ENCODE measurements around the gene CEBPA.

CEBPA gene

GRCh38 chr19:33302175-33302973, at the start of gene CEBPA:
Gene CEBPA, minus strand, starts transcription at chr19:33302534. Its CDS starts 120 bp downstream, at chr19:33302414.
- peak; percentile 38 to 58 for DNase-seq

- no peak for DNase-seq
These were observed 48.4 kb upstream of the CEBPA start for GRCh38 chr19:33350538-33351309.

- DNase-seq = no peak
These were observed 47.3 kb upstream of the CEBPA start for GRCh38 chr19:33349319-33350289.

GRCh38 chr19:33348301-33349010, 46.1 kb upstream of the CEBPA start:
- DNase-seq = no peak

- no peak for DNase-seq
These were observed 45.0 kb upstream of the CEBPA start for GRCh38 chr19:33347300-33347699.

- DNase-seq = no peak
These were observed 44.3 kb upstream of the CEBPA start for GRCh38 chr19:33346665-33347064.

- no peak for DNase-seq
These were observed 42.8 kb upstream of the CEBPA start for GRCh38 chr19:33345163-33345562.

- no peak for DNase-seq
These were observed 42.2 kb upstream of the CEBPA start for GRCh38 chr19:33344573-33344925.

- DNase-seq = no peak
These were observed 41.7 kb upstream of the CEBPA start for GRCh38 chr19:33343859-33344572.

- no peak for DNase-seq
These were observed 41.0 kb upstream of the CEBPA start for GRCh38 chr19:33343301-33343700.

GRCh38 chr19:33340991-33341390, 38.7 kb upstream of the CEBPA start:
- no peak for DNase-seq

- DNase-seq = no peak
These were observed 37.0 kb upstream of the CEBPA start for GRCh38 chr19:33339016-33339984.

GRCh38 chr19:33335446-33335845, 33.1 kb upstream of the CEBPA start:
- no peak for DNase-seq

GRCh38 chr19:33334271-33334670, 31.9 kb upstream of the CEBPA start:
- DNase-seq = no peak

GRCh38 chr19:33333642-33334041, 31.3 kb upstream of the CEBPA start:
- DNase-seq = no peak

GRCh38 chr19:33333151-33333550, 30.8 kb upstream of the CEBPA start:
- DNase-seq = no peak

GRCh38 chr19:33332248-33332647, 29.9 kb upstream of the CEBPA start:
- DNase-seq = no peak

- DNase-seq = no peak
These were observed 27.4 kb upstream of the CEBPA start for GRCh38 chr19:33329736-33330135.

GRCh38 chr19:33329060-33329459, 26.7 kb upstream of the CEBPA start:
- DNase-seq = no peak

GRCh38 chr19:33325920-33326319, 23.6 kb upstream of the CEBPA start:
- no peak for DNase-seq

All from stimulated activated CD4-positive, alpha-beta T cell treated with anti-CD3 and anti-CD28 coated beads, Interleukin-2, amount 100 ng/mL, for 48 hours (primary cell).